NCI-H2171 treated with DMSO at 0.1 percent for 48 hours (cell line): Measurements from ENCODE around the gene ANO9.
A peak's percentile ranks its signal among the peaks of the same experiment; 100 is the strongest.
"Not testable (repeated sequence)": the region's sequence is repeated elsewhere in the genome, so short reads cannot be mapped to it uniquely, and the experiment has no call there.

ENCODE experiments used
- DNase-seq: peaks from one replicate; lab custom pipeline; 2025; lab: John Stamatoyannopoulos, UW

The ANO9 gene

GRCh38 chr11:434496-434895 lies 7.3 kb downstream of the ANO9 start:
- no peak for DNase-seq

- no peak for DNase-seq
These were observed 8.2 kb downstream of the ANO9 start for GRCh38 chr11:433641-434040.

- no peak for DNase-seq
These were observed 8.7 kb downstream of the ANO9 start for GRCh38 chr11:433111-433510.

- no peak for DNase-seq
These were observed 9.2 kb downstream of the ANO9 start for GRCh38 chr11:432501-433100.

- no peak for DNase-seq
These were observed 9.9 kb downstream of the ANO9 start for GRCh38 chr11:431921-432320.

GRCh38 chr11:429931-430456 lies 11.8 kb downstream of the ANO9 start:
- DNase-seq, result no peak

- no peak for DNase-seq
These were observed 12.4 kb downstream of the ANO9 start for GRCh38 chr11:429391-429790.

GRCh38 chr11:428295-428694 lies 13.5 kb downstream of the ANO9 start:
- DNase-seq, result no peak

- DNase-seq, result no peak
These were observed 15.0 kb downstream of the ANO9 start for GRCh38 chr11:426851-427250.

GRCh38 chr11:425301-425700 lies 16.5 kb downstream of the ANO9 start:
- DNase-seq, result no peak

- not testable (repeated sequence) for DNase-seq
These were observed 17.0 kb downstream of the ANO9 start for GRCh38 chr11:424766-425165.

GRCh38 chr11:424232-424631 lies 17.6 kb downstream of the ANO9 start:
- no peak for DNase-seq

GRCh38 chr11:422249-422656 lies 19.6 kb downstream of the ANO9 start:
- no peak for DNase-seq

- DNase-seq, result no peak
These were observed 20.9 kb downstream of the ANO9 start for GRCh38 chr11:420911-421321.

- no peak for DNase-seq
These were observed 21.5 kb downstream of the ANO9 start for GRCh38 chr11:420054-420910.

- no peak for DNase-seq
These were observed 22.4 kb downstream of the ANO9 start for GRCh38 chr11:419248-420005.

GRCh38 chr11:418343-419247 lies 23.2 kb downstream of the ANO9 start:
- no peak for DNase-seq

- no peak for DNase-seq
These were observed 24.0 kb downstream of the ANO9 start for GRCh38 chr11:417652-418342.

- peak; percentile 8 for DNase-seq
These were observed 24.8 kb downstream of the ANO9 start for GRCh38 chr11:416757-417621.
